ENCODE data around the gene OR1I1. TPM values are rescaled to one million over a fixed set of nuclear protein-coding genes. Genes with fewer than 3 reads are reported as not detected.
A peak's percentile ranks its signal among the peaks of the same experiment; 100 is the strongest.

Gene OR1I1
- total RNA-seq, 1 experiment from 2014 or later = not detected

DNA sequence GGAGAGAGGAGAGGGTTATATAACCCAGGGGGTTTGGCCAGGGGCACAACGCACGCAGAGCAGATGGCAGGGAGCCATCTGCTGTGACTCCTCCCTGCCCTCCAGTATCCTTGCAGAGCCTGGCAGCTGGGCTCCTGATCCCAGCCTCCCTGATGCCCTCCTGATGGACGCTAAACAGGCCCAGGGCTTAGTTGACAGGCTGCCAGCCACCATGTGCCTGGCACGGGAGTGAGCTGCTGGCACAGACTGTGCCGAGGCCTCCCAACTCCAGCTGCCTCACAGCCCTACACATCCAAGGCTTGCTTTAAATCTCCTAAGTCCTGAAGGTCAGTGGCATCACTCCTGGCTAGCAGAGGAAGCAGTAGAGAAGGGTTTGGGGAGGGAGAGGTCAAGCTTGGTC lies 41.9 kb downstream of the OR1I1 start:
- no TSS peak for BruUV-seq (replicated peaks)
- TF ChIP-seq SIN3A (IDR thresholded peaks at IDR 0.05; ENCODE audit: low read depth) = no peak
- no peak for TF ChIP-seq SRF (IDR thresholded peaks at IDR 0.05; ENCODE audit: low read depth)
- no peak for ATAC-seq
- H3K4me3 ChIP-seq (replicated peaks in 1 of 2; ENCODE audit: low read depth in 1 of 2, low read length in 2 of 2) = peak overlapping the region in 1 of 2 experiments; percentile 90; a peak in 1 of 4 replicates
- H4K20me1 ChIP-seq (ENCODE audit: insufficient read depth) = no peaks in the 10 kb centered on the region
- ChIA-PET CTCF (interaction anchor here (0.8 kb wide), 1 partner anchor 53 kb away, joined by 3 read pairs; no protein-coding TSS in a partner anchor), POLR2A (interaction anchor here (1.2 kb wide), 1 partner anchor 11 kb away, joined by 4 read pairs; no protein-coding TSS in a partner anchor), RAD21 (ENCODE audit: low non-redundant PET in 1 of 2, low total read pairs in 2 of 2, uncharacterized antibody in 2 of 2, unreplicated experiment in 2 of 2) (no interaction called here)
- H3K27ac ChIP-seq (ENCODE audit: low read depth, low read length) = no peak overlapping the region; the same call in 1 of the 2 replicates
- peaks cover 0 to 2% of the 10 kb centered on the region in 2 experiments; a peak in 1 of 4 replicates for H3K9me3 ChIP-seq (ENCODE audit: control insufficient read depth in 1 of 2, insufficient read depth in 1 of 2, low read depth in 1 of 2, low read length in 2 of 2)
- H2AFZ ChIP-seq (ENCODE audit: low read depth, low read length, poor library complexity, severe bottlenecking) = no peak overlapping the region
- H3K4me1 ChIP-seq (ENCODE audit: control insufficient read depth in 1 of 2, insufficient read depth in 2 of 2, low read length in 2 of 2) = peaks cover 7 to 21% of the 10 kb centered on the region in 2 experiments; a peak in 2 of 4 replicates
- DNase-seq (ENCODE audit: low read depth, low spot score) = no peak
- H3K27me3 ChIP-seq (ENCODE audit: insufficient read depth, low read length) = no peaks in the 10 kb centered on the region
- peaks cover 30% of the 10 kb centered on the region for H3K79me2 ChIP-seq (ENCODE audit: insufficient read depth, low read length)
- peaks cover 18 to 19% of the 10 kb centered on the region in 2 experiments for H3K36me3 ChIP-seq (ENCODE audit: control insufficient read depth in 1 of 2, insufficient read depth in 2 of 2, low read length in 2 of 2)
- intact Hi-C loops (cut with micrococcal nuclease) = no loop called here
- H3K9me2 ChIP-seq (ENCODE audit: insufficient read depth) = no peaks in the 10 kb centered on the region
- H3K9ac ChIP-seq (ENCODE audit: low read length) = peak overlapping the region; percentile 94
- peak overlapping the region; percentile 97 for H3K4me2 ChIP-seq (ENCODE audit: low read length)

DNA sequence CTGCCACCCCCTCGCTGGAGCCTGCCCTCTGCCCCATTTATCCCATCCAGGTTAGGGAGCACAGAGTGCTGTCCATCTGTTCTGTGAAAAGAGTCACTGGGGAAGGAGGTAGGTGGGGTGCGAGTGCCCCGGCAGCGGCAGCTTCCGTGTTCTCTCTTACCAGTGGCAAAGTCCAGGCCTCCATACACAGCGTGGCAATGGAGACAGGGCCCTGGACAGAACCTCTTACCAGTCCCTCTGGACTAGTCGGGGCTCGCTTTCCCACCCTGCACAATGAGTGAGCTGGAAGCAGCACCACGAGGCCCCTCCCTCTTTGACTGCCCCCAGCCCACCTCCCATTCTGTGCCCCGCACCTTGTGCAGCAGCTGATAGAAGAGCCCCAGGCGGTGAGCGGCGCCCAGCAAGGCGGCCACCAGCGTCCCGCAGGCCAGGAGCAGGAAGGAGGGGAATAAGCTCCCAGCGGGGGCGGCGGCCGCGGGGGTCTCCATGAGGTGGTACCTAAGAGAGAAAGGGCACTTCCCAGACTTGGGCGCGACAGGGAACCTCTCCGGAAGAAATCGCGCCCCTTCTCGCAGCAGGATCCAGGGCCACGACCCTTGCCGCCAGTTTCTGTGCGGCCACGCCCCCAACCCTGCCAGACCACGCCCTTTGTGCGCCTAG lies 42.7 kb downstream of the OR1I1 start:
- POLR2A ChIA-PET = interaction anchor here (0.5 to 1.2 kb wide), 2 partner anchors 12 to 1036 kb away, joined by 3 to 4 read pairs; no protein-coding TSS in a partner anchor

More for the DNA sequence above, 42.7 kb downstream of the OR1I1 start:
- ATAC-seq (peak; percentile 6), DNase-seq (ENCODE audit: low read depth, low spot score) (no peak)
- Histone ChIP-seq H3K4me1 (ENCODE audit: control insufficient read depth in 1 of 2, insufficient read depth in 2 of 2, low read length in 2 of 2) (peaks cover 7 to 21% of the 10 kb centered on the region in 2 experiments; a peak in 3 of 4 replicates), H3K27ac (ENCODE audit: low read depth, low read length) (peak overlapping the region; percentile 76), H3K4me2 (ENCODE audit: low read length) (peak overlapping the region; percentile 97), H3K27me3 (ENCODE audit: insufficient read depth, low read length) (no peaks in the 10 kb centered on the region), H3K79me2 (ENCODE audit: insufficient read depth, low read length) (peaks cover 30% of the 10 kb centered on the region), H3K36me3 (ENCODE audit: control insufficient read depth in 1 of 2, insufficient read depth in 2 of 2, low read length in 2 of 2) (peaks cover 11 to 12% of the 10 kb centered on the region in 2 experiments), H3K4me3 (replicated peaks in 1 of 2; ENCODE audit: low read depth in 1 of 2, low read length in 2 of 2) (peak overlapping the region; percentile 82 to 90), H3K9me3 (ENCODE audit: control insufficient read depth in 1 of 2, insufficient read depth in 1 of 2, low read depth in 1 of 2, low read length in 2 of 2) (no peaks in the 10 kb centered on the region), H2AFZ (ENCODE audit: low read depth, low read length, poor library complexity, severe bottlenecking) (no peak overlapping the region), H3K9me2 (ENCODE audit: insufficient read depth) (no peaks in the 10 kb centered on the region), H3K9ac (ENCODE audit: low read length) (peak overlapping the region; percentile 94), H4K20me1 (ENCODE audit: insufficient read depth) (no peaks in the 10 kb centered on the region)
- TF ChIP-seq FOSL1 (IDR thresholded peaks at IDR 0.05; ENCODE audit: low read depth) = no peak
- intact Hi-C loops (cut with micrococcal nuclease) = no loop called here
- BruUV-seq (replicated peaks) = no TSS peak
- CTCF ChIA-PET = interaction anchor here (0.8 kb wide), 1 partner anchor 53 kb away, joined by 3 read pairs; no protein-coding TSS in a partner anchor
- RAD21 ChIA-PET (ENCODE audit: low non-redundant PET in 1 of 2, low total read pairs in 2 of 2, uncharacterized antibody in 2 of 2, unreplicated experiment in 2 of 2) = no interaction called here

All from HCT116 (cell line).